Measurements from ENCODE around the gene ZNF74.

Gene ZNF74

DNA sequence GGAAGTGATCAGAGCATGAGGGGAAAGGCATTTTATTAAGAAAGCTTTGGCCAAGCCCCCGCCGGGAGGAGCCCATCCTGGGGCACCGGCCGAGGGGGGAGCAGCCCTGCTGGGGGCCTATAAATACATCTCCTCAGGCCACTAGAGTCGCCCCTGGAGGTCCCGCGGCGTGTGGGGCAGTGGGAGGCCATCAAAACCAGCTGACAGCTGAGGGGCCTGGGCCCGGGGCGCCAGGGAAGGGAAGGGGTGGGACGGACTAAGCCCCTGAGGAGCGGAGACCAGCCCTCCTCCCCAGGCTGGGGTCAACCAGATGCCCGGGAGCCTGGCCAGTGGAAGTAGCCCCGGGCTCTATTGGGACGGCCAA, 30.6 kb downstream of the ZNF74 start:
- DNase-seq (ENCODE audit: low read depth in 1 of 2, low spot score in 1 of 2), result no peak
- in situ Hi-C loops (cut with HindIII; ENCODE audit: low pct_unique_long_range_greater_than_20kb, low sequenced_read_pairs), result no loop called here

GRCh38 chr22:20424932-20425565, 31.1 kb downstream of the ZNF74 start:
- in situ Hi-C loops (cut with HindIII; ENCODE audit: low pct_unique_long_range_greater_than_20kb, low sequenced_read_pairs), result no loop called here
- no peak for DNase-seq (ENCODE audit: low read depth in 1 of 2, low spot score in 1 of 2)
- TF ChIP-seq JUND (IDR thresholded peaks at IDR 0.05; ENCODE audit: low read depth), result no peak

More for the DNA sequence above, 30.6 kb downstream of the ZNF74 start:
- TF ChIP-seq JUND (IDR thresholded peaks at IDR 0.05; ENCODE audit: low read depth), result no peak

GRCh38 chr22:20425566-20426258, 31.8 kb downstream of the ZNF74 start:
- TF ChIP-seq JUND (IDR thresholded peaks at IDR 0.05; ENCODE audit: low read depth), result no peak
- in situ Hi-C loops (cut with HindIII; ENCODE audit: low pct_unique_long_range_greater_than_20kb, low sequenced_read_pairs), result no loop called here
- no peak for DNase-seq (ENCODE audit: low read depth in 1 of 2, low spot score in 1 of 2)

DNA sequence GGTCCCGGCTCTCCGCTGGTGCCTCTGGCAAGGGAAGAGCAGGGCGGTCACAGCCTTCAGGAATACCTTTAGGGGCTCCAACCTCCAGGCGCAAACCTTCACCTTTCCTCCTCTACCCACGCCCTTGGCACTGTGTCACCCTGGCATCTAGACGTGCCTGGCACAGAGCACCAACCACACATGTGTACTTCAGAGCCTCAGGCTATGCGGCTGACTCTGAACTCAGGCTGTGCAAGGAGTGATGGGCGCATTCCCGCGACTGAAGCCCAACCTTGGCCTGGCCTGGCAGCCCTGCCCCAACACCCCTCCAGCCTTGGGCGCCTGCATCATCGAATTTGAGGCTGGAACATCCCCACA, 32.3 kb downstream of the ZNF74 start:
- DNase-seq (ENCODE audit: low read depth in 1 of 2, low spot score in 1 of 2), result peak in 1 of 2 experiments; percentile 10
- in situ Hi-C loops (cut with HindIII; ENCODE audit: low pct_unique_long_range_greater_than_20kb, low sequenced_read_pairs), result no loop called here
- no peak for TF ChIP-seq JUND (IDR thresholded peaks at IDR 0.05; ENCODE audit: low read depth)

GRCh38 chr22:20427104-20427944, 33.4 kb downstream of the ZNF74 start:
- DNase-seq (ENCODE audit: low read depth in 1 of 2, low spot score in 1 of 2), result no peak
- in situ Hi-C loops (cut with HindIII; ENCODE audit: low pct_unique_long_range_greater_than_20kb, low sequenced_read_pairs), result no loop called here
- no peak for TF ChIP-seq JUND (IDR thresholded peaks at IDR 0.05; ENCODE audit: low read depth)

GRCh38 chr22:20427945-20428417, 34.0 kb downstream of the ZNF74 start:
- in situ Hi-C loops (cut with HindIII; ENCODE audit: low pct_unique_long_range_greater_than_20kb, low sequenced_read_pairs), result no loop called here
- DNase-seq (ENCODE audit: low read depth in 1 of 2, low spot score in 1 of 2), result no peak
- no peak for TF ChIP-seq JUND (IDR thresholded peaks at IDR 0.05; ENCODE audit: low read depth)

GRCh38 chr22:20428496-20429253, 34.7 kb downstream of the ZNF74 start:
- no peak for DNase-seq (ENCODE audit: low read depth in 1 of 2, low spot score in 1 of 2)
- in situ Hi-C loops (cut with HindIII; ENCODE audit: low pct_unique_long_range_greater_than_20kb, low sequenced_read_pairs), result no loop called here
- TF ChIP-seq JUND (IDR thresholded peaks at IDR 0.05; ENCODE audit: low read depth), result no peak

GRCh38 chr22:20429254-20430100, 35.5 kb downstream of the ZNF74 start:
- no peak for DNase-seq (ENCODE audit: low read depth in 1 of 2, low spot score in 1 of 2)
- in situ Hi-C loops (cut with HindIII; ENCODE audit: low pct_unique_long_range_greater_than_20kb, low sequenced_read_pairs), result no loop called here
- TF ChIP-seq JUND (IDR thresholded peaks at IDR 0.05; ENCODE audit: low read depth), result no peak

DNA sequence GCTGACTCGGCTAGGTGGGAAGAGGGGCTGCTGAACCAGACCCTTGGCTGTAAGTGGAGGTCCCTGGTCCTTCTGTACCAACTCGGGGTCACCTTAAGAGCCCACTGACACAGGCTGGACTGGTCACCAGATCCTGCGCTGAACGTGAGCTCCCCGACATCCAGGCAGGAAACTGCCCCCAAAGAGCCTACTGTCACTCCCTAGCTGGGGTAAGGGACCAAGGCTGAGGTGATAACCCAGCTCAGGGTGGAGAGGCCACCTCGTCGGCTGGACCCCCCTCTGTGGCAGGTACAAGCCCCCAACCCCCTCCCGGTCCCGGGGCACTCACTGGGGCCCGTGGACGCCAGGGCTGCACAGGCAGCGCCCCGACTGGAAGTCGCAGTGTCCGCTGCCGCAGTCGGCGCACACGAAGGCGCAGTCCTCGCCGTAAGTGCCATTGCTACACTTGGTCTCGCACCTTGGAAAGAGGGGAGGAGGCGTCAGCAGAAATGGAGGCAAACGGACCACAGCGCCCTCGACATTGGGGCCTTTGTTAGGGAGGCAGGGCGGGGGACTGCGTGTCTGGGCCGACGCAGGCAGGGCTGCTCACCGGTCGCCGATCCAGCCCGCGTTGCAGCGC, 36.3 kb downstream of the ZNF74 start:
- no peak for DNase-seq (ENCODE audit: low read depth in 1 of 2, low spot score in 1 of 2)
- TF ChIP-seq JUND (IDR thresholded peaks at IDR 0.05; ENCODE audit: low read depth), result no peak
- in situ Hi-C loops (cut with HindIII; ENCODE audit: low pct_unique_long_range_greater_than_20kb, low sequenced_read_pairs), result no loop called here

DNA sequence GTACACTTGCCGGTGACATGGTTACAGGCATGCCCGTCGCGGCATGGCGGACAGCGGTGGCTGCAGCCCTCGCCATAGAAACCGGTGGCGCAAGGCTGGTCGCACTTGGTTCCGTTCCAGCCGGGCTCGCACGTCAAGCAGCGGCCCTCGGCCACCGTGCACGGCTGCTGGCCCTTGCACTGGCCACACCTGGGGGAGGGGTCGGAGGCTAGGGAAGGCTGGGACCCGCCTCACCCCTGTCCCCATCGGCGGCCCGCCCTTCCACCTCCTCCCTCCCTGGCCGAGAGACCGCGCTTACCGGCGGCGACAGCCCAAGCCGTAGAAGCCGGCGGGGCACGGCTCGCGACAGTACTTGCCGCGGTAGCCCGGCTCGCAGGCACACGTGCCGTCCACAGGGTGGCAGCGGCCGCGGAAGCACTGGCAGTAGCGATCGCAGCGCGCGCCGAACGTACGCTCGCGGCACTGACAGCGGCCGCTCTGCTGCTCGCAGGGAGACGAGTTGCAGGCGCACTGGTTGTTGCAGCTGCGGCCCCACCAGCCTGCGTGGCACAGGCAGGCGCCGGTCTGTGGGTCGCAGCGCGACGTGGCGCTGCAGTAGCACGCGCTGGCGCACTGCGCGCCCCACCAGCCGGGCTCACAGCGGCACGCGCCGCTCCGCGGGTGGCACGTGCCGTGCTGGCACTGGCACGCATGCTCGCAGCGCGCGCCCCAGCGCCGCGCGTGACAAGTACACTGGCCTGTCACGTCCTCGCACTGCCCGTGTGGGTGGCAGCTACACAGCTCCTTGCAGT, 37.0 kb downstream of the ZNF74 start:
- TF ChIP-seq JUND (IDR thresholded peaks at IDR 0.05; ENCODE audit: low read depth), result no peak
- in situ Hi-C loops (cut with HindIII; ENCODE audit: low pct_unique_long_range_greater_than_20kb, low sequenced_read_pairs), result no loop called here
- DNase-seq (ENCODE audit: low read depth in 1 of 2, low spot score in 1 of 2), result no peak
